Activated naive CD8-positive, alpha-beta T cell treated with anti-CD3 and anti-CD28 coated beads, Interleukin-2, amount 50 U/mL, for 24 hours (primary cell): Measurements from ENCODE around the gene RPS6KC1.
"Not testable (repeated sequence)": the region's sequence is repeated elsewhere in the genome, so short reads cannot be mapped to it uniquely, and the experiment has no call there.

ENCODE experiments used
- ATAC-seq: fragments of 150-1000 bp; cut with Tn5 transposase; one replicate; pipeline ENCODE4 v1.10.0; 2021
- DNase-seq: peaks from one replicate; pipeline ENCODE4 v3.0.0; 2021
- H3K27ac Mint-ChIP-seq: one replicate; pipeline ENCODE4 v1.8.0; 2021; ENCODE audit warnings: mild to moderate bottlenecking, mixed read lengths
- H3K27me3 Mint-ChIP-seq: one replicate; pipeline ENCODE4 v1.8.0; 2021; ENCODE audit warnings: mixed read lengths
- H3K36me3 Mint-ChIP-seq: one replicate; pipeline ENCODE4 v1.8.0; 2021; ENCODE audit warnings: low read depth, mixed read lengths
- H3K4me1 Mint-ChIP-seq: one replicate; pipeline ENCODE4 v1.8.0; 2021; ENCODE audit warnings: mixed read lengths
- H3K4me3 Mint-ChIP-seq: one replicate; pipeline ENCODE4 v1.8.0; 2021; ENCODE audit warnings: mild to moderate bottlenecking, moderate library complexity, mixed read lengths
- H3K9me3 Mint-ChIP-seq: one replicate; pipeline ENCODE4 v1.8.0; 2021; ENCODE audit warnings: mixed read lengths

The RPS6KC1 gene

DNA sequence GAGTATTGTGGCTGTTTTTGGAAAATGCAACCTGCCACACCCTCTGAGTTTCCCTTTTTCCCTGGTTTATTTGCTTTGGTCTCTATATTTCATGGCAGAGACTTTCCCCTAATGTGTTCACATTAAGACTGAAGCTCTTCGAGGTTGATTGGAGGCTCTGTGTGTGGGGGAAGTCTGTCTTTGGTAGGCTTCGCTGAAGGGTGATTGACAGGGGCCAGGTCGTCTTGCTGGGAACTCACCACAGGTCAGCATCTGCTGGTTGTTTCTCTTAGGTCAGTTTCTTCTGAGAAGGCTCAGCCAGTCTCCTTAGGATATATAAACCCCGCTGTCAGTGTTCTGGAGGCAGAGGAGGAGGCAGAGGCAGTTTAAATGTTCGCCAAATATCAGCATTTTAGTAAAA is 249.4 kb downstream of the RPS6KC1 start:
- Mint-ChIP-seq H3K4me3 (no peak overlapping the region), H3K4me1 (no peaks in the 10 kb centered on the region), H3K9me3 (peaks cover 11% of the 10 kb centered on the region), H3K27ac (no peak overlapping the region), H3K36me3 (peaks cover 5% of the 10 kb centered on the region), H3K27me3 (no peaks in the 10 kb centered on the region)
- ATAC-seq = no peak
- no peak for DNase-seq

DNA sequence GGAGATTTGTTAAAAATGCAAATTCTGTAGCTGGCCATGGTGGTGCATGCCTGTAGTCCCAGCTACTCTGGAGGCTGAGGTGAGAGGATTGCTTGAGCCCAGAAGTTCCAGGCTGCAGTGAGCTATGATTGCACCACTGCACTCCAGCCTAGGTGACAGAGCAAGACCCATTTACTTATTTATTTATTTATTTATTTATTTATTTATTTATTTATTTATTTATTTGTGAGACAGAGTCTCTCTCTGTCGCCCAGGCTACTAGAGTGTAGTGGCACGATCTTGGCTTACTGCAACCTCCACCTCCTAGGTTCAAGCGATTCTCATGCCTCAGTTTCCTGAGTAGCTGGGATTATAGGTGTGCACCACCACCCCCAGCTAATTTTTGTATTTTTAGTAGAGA is 250.5 kb downstream of the RPS6KC1 start:
- H3K27me3 Mint-ChIP-seq, ATAC-seq, H3K9me3 Mint-ChIP-seq, H3K27ac Mint-ChIP-seq, H3K4me3 Mint-ChIP-seq, H3K36me3 Mint-ChIP-seq, H3K4me1 Mint-ChIP-seq, DNase-seq: not testable (repeated sequence)

DNA sequence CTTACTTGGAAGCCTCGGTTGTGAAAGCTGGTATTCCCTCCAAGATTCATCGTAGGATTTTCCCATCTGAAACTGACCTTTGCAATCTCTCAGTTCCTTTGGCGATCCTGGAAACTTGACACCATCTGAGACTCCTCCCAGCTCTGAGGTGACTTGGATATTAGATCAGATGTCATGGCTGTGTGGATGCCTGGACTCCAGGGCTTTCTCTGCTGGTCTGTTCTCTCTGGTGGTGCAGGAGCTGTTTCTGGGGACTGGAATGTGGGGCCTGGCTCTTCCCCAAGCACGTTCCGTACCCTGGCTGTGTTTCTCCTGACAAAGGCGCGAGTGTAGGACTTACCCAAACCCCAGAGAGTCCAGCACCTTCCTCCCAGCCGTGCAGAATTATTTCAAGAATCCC is 252.2 kb downstream of the RPS6KC1 start:
- H3K4me1 Mint-ChIP-seq = no peaks in the 10 kb centered on the region
- DNase-seq = no peak
- H3K27ac Mint-ChIP-seq = no peak overlapping the region
- no peak for ATAC-seq
- no peak overlapping the region for H3K4me3 Mint-ChIP-seq
- no peaks in the 10 kb centered on the region for H3K27me3 Mint-ChIP-seq
- no peaks in the 10 kb centered on the region for H3K36me3 Mint-ChIP-seq
- no peaks in the 10 kb centered on the region for H3K9me3 Mint-ChIP-seq

DNA sequence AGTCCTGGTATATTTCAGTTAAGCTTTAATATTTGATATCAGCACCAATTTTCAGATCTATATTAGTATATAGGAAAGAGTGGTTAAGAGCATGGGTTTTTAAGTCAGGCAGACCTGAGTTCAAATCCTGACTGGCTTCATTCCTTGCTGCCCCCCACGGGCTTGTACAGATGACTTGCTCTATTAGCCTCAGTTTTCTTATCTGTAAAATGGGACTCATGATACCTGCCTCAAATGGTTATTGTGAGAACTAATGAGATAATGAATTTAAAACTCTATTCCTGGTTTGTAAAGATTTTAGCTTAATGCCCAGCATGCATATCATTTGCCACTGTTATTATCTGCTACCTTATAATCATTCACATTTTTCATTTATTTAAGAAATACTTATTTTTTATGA is 264.5 kb downstream of the RPS6KC1 start:
- ATAC-seq = no peak
- Mint-ChIP-seq H3K4me3 (no peak overlapping the region), H3K9me3 (peaks cover 5% of the 10 kb centered on the region), H3K27ac (no peak overlapping the region), H3K4me1 (no peaks in the 10 kb centered on the region), H3K27me3 (peaks cover 2% of the 10 kb centered on the region), H3K36me3 (no peaks in the 10 kb centered on the region)
- DNase-seq = no peak

DNA sequence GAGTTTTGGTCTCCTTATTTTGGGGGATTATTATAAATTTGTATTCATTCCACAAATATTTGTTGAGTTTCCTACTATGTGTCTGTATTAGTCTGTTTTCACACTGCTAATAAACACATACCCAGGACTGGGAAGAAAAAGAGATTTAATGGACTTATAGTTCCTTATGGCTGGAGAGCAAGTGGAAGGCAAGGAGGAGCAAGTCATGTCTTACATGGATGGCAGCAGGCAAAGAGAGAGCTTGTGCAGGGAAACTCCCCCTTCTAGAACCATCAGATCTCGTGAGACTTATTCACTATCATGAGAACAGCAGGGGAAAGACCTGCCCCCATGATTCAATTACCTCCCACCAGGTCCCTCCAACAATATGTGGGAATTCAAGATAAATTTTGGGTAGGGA is 267.4 kb downstream of the RPS6KC1 start:
- not testable (repeated sequence) for DNase-seq, ATAC-seq, H3K27me3 Mint-ChIP-seq, H3K4me1 Mint-ChIP-seq, H3K27ac Mint-ChIP-seq, H3K9me3 Mint-ChIP-seq, H3K4me3 Mint-ChIP-seq, H3K36me3 Mint-ChIP-seq

DNA sequence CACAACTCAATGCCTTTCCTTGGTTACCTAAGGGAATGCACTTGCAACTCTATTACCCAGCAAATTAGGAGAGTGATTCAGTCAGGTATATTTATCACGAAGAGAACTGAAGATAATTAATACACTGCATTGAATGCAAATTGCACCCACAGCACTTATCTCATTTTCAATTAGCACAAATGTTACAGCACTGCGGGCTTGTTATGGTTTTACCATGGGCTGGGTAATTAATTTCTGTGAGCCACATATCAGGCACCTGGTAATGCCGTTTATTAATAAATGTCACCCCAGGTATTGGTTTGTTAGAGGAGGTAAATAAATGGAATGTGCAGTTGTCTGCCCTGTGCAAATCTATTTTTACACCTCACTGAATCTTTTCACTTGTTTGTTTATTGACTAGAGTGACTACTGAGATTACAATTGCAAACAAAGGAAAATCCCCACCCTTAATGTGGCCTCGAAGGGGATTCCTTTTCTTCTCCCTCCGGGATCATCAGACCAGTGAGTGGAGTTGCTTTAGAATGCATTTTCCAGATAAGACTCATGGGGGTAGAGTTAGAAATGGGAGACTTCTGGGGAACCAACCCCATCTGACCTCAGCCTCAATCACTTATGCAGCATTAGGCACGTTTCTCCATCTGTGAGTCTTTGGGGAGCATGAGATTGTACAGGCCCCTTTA is 269.3 kb downstream of the RPS6KC1 start:
- ATAC-seq (no peak), DNase-seq (no peak)
- Mint-ChIP-seq H3K36me3 (no peaks in the 10 kb centered on the region), H3K27ac (no peak overlapping the region), H3K4me1 (no peaks in the 10 kb centered on the region), H3K4me3 (no peak overlapping the region), H3K9me3 (peaks cover 5% of the 10 kb centered on the region), H3K27me3 (peaks cover 8% of the 10 kb centered on the region)
